CD4-positive, alpha-beta memory T cell (primary cell): ENCODE results near the gene SHFL. TPM values are rescaled to one million over a fixed set of nuclear protein-coding genes. Genes with fewer than 3 reads are reported as not detected.

Source experiments
- CTCF ChIA-PET: fragments of 350-600 bp; sonication (Branson Sonifier 250); formaldehyde crosslinking; loops from one replicate; lab custom pipeline; 2021; ENCODE audit warnings: inconsistent platforms; ENCODE audit not compliant: partially characterized antibody; lab: Charles Lee
- POLR2A ChIA-PET: fragments of 350-600 bp; sonication (Branson Sonifier 250); formaldehyde crosslinking; loops from one replicate; lab custom pipeline; 2021; ENCODE audit not compliant: partially characterized antibody; lab: Charles Lee
- DNase-seq, 5 donors: peaks; one replicate each; pipeline versions ENCODE4 v3.0.0 to v3.0.0-alpha.2; 2020 to 2022; ENCODE audit warnings: mixed read lengths in 1 of 5
- H3K27ac ChIP-seq: one replicate; pipeline ENCODE4 v1.7.0; 2013; ENCODE audit warnings: low read depth, low read length
- H3K27me3 ChIP-seq: 2 replicates; pipeline ENCODE4 v1.7.0; 2013; ENCODE audit warnings: mild to moderate bottlenecking, low read length, moderate library complexity; ENCODE audit not compliant: insufficient read depth
- H3K36me3 ChIP-seq: 2 replicates; pipeline ENCODE4 v1.7.0; 2013; ENCODE audit warnings: mild to moderate bottlenecking, low read length, moderate library complexity; ENCODE audit not compliant: insufficient read depth
- H3K4me1 ChIP-seq: 2 replicates; pipeline ENCODE4 v1.7.0; 2013; ENCODE audit warnings: mild to moderate bottlenecking, low read length, moderate library complexity; ENCODE audit not compliant: insufficient read depth
- H3K4me3 ChIP-seq, 2 donors: one replicate each; pipeline ENCODE4 v1.7.0; 2013; ENCODE audit warnings: low read length in 2 of 2, mild to moderate bottlenecking in 1 of 2
- H3K9me3 ChIP-seq, 2 donors: one replicate each; pipeline ENCODE4 v1.7.0; 2013; ENCODE audit warnings: low read length in 2 of 2, control low read depth in 1 of 2; ENCODE audit not compliant: control insufficient read depth in 1 of 2
- H3K27ac Mint-ChIP-seq, 7 donors: one replicate each; pipeline ENCODE4 v1.8.0; 2020 to 2021; ENCODE audit warnings: mixed read lengths in 7 of 7, mild to moderate bottlenecking in 6 of 7, inconsistent platforms in 3 of 7, moderate library complexity in 3 of 7
- H3K27me3 Mint-ChIP-seq, 2 donors: one replicate each; pipeline ENCODE4 v1.8.0; 2020 to 2021; ENCODE audit warnings: mixed read lengths in 2 of 2
- H3K36me3 Mint-ChIP-seq, 2 donors: one replicate each; pipeline ENCODE4 v1.8.0; 2020 to 2021; ENCODE audit warnings: mixed read lengths in 2 of 2, inconsistent platforms in 1 of 2, mild to moderate bottlenecking in 1 of 2
- H3K4me1 Mint-ChIP-seq, 4 donors: one replicate each; pipeline ENCODE4 v1.8.0; 2020 to 2021; ENCODE audit warnings: mixed read lengths in 4 of 4, mild to moderate bottlenecking in 1 of 4
- H3K4me3 Mint-ChIP-seq, 8 donors: one replicate each; pipeline ENCODE4 v1.8.0; 2020 to 2021; ENCODE audit warnings: mixed read lengths in 8 of 8, mild to moderate bottlenecking in 7 of 8, moderate library complexity in 6 of 8, inconsistent platforms in 3 of 8
- H3K9me3 Mint-ChIP-seq, 8 donors: one replicate each; pipeline ENCODE4 v1.8.0; 2020 to 2021; ENCODE audit warnings: mixed read lengths in 8 of 8, mild to moderate bottlenecking in 5 of 8, inconsistent platforms in 3 of 8, moderate library complexity in 1 of 8
- intact Hi-C: fragments of 100-400 bp; cut with micrococcal nuclease; formaldehyde crosslinking; loops from one replicate; pipeline ENCODE4 v1.15.1; 2023
- polyA plus RNA-seq, 2 donors: library from polyadenylated mRNA; unstranded; fragments of 300-500 nt; fragmentation: Illumina TruSeq; gene quantifications; one replicate each; pipeline ENCODE4 v1.2.3, GENCODE V29; 2021
- total RNA-seq, 2 experiments: library from RNA; stranded (reverse); gene quantifications; one replicate each; pipeline ENCODE4 v1.2.3, GENCODE V29; 2021

Gene SHFL
- total and polyA plus RNA-seq, 4 experiments from 2014 or later: 25.7 to 112 (median 85.0) TPM

DNA sequence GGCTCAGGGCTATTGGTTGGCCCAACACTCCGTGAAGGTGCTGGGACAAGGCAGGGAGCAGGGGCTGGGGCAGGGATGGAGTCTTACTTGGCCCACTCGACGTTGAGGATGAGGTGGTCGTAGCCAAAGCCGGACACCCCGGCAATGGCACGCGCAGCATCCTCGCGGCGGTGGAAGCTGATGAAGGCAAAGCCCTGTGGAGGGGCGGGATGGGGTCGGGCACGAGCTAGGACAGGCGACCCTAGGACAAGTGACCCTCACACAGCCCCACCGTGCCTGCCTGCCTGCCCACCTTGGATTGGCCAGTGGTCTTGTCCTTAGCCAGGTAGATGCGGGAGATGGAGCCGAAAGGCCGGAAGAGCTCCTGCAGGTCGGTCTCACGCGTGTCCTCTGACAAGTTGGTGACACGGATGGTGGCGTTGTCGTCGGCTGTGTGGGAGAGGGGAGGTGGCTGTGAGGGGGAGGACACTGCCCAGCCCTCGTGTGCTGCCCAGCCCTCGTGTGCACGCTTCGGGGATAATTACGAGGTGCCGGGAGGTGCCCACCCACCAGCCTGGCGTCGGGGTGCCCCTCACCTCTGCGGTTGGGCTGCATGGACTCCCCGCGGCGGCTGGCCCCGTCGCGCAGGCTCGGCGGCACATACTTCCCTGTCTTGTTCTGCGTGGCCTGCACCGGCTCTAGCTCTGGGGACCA, 29.4 kb downstream of the SHFL start:
- POLR2A ChIA-PET: interaction anchor here (1.3 to 10.9 kb wide), 5 partner anchors 12 to 28 kb away, joined by 4 to 172 read pairs (median 31); partner anchors contain the start of genes ANGPTL6 and PPAN
- peaks cover 18 to 53% of the 10 kb centered on the region in 2 donors for H3K36me3 Mint-ChIP-seq
- H3K4me3 Mint-ChIP-seq: peak overlapping the region in 1 of 8 donors; percentile 38
- Histone ChIP-seq H3K9me3 (no peaks in the 10 kb centered on the region), H3K4me3 (no peak overlapping the region), H3K36me3 (peaks cover 43% of the 10 kb centered on the region), H3K4me1 (peaks cover 58% of the 10 kb centered on the region), H3K27me3 (no peaks in the 10 kb centered on the region), H3K27ac (no peak overlapping the region)
- CTCF ChIA-PET: interaction anchor here (0.7 to 7.5 kb wide), 6 partner anchors 11 to 27 kb away, joined by 3 to 99 read pairs (median 4); partner anchors contain the start of gene ANGPTL6
- H3K4me1 Mint-ChIP-seq: peaks cover 23 to 72% (median 34%) of the 10 kb centered on the region in 4 donors
- DNase-seq: no peak
- intact Hi-C loops: no loop called here
- H3K27ac Mint-ChIP-seq: peak overlapping the region in 2 of 7 donors; percentile 27 to 36
- H3K27me3 Mint-ChIP-seq: no peaks in the 10 kb centered on the region
- H3K9me3 Mint-ChIP-seq: peaks cover 0 to 4% (median 0%) of the 10 kb centered on the region in 8 donors

DNA sequence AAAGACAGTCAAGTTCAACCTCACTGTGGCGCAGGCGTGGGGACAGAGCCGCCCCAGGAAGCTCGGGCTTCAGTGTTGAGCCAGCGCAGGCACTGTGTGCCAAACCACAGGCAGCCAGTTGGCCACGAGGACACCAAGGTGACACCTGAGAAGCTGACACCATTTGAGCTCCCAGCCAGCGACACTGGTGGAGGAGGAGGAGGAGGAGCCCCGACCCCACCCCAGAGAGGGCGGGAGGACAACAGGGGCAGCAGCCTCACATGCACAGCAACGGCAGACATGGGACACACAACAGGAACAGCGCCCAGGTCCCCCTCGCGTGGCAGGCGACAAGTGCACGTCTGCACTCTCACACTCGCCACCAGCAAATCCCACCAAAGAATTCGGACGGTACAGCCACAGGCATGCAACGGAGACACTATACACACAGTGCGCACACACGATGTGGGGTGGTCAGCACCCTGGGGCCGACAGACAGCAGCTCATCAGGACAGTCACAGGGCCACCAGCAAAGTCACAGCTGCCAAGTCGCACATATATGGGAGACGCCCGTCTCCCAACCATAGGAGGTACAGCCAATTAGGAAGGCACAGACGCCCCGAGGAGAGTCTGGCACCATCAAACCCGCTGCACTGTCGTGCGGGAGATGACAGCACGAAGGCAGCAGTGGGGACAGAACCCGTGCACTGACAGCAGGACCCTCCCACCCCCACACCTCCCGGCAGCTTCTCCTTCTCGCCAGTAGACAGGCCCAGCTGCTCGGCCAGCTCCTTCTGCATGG, 30.2 kb downstream of the SHFL start:
- H3K27me3 ChIP-seq: no peaks in the 10 kb centered on the region
- no peak for DNase-seq
- Mint-ChIP-seq H3K36me3 (peaks cover 15 to 50% of the 10 kb centered on the region in 2 donors), H3K4me1 (peaks cover 21 to 66% (median 30%) of the 10 kb centered on the region in 4 donors), H3K27me3 (no peaks in the 10 kb centered on the region), H3K9me3 (peaks cover 0 to 4% (median 0%) of the 10 kb centered on the region in 8 donors), H3K27ac (peak overlapping the region in 5 of 7 donors; percentile 27 to 86 (median 43)), H3K4me3 (peak overlapping the region in 4 of 8 donors; percentile 9 to 71 (median 49))
- intact Hi-C loops: no loop called here
- no peak overlapping the region for H3K4me3 ChIP-seq
- H3K9me3 ChIP-seq: no peaks in the 10 kb centered on the region
- H3K4me1 ChIP-seq: peaks cover 51% of the 10 kb centered on the region
- no peak overlapping the region for H3K27ac ChIP-seq
- ChIA-PET POLR2A (interaction anchor here (1.3 to 10.9 kb wide), 4 partner anchors 13 to 27 kb away, joined by 4 to 172 read pairs (median 43); partner anchors contain the start of genes ANGPTL6 and PPAN), CTCF (interaction anchor here (0.7 to 7.5 kb wide), 6 partner anchors 12 to 89 kb away, joined by 3 to 99 read pairs (median 4); no protein-coding TSS in a partner anchor)
- H3K36me3 ChIP-seq: peaks cover 38% of the 10 kb centered on the region

DNA sequence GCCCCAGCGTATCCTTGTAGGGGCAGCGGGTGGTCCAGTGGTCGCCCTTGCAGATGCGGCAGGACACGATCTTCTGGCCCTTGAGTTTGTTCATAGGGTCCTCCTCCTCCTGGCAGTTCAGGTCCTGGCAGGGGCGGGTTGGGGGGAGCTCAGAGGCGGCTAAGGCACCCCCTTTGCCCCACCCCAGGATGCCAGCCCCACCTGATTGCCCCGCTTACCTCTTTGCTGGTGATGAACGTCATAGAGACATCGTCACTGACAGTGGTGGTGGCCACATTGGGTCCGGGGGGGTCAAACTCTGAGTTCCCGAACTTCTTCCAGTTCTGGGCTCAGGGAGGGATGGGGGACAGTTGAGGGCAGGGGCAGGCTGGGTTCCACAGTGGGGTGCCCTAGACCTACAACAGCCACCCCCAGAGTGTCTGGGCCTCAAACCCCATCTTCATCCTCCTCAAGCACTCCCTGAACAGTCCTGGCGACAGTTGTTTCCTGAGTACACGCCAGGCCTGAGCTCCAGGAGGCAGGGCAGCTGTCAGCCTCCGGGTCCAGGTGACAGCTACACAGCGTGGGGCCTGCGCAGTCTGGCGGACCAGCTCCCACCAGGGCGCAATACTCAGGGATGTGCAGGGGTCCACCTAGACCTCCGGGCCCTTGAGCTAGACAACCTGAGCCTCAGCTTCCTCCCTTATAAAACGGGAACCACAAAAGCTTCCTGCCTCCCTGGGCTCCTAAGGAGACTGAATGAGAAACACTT, 30.9 kb downstream of the SHFL start:
- Histone ChIP-seq H3K27ac (no peak overlapping the region), H3K4me1 (peaks cover 43% of the 10 kb centered on the region), H3K36me3 (peaks cover 35% of the 10 kb centered on the region), H3K27me3 (no peaks in the 10 kb centered on the region), H3K4me3 (no peak overlapping the region), H3K9me3 (no peaks in the 10 kb centered on the region)
- H3K4me3 Mint-ChIP-seq: peak overlapping the region in 3 of 8 donors; percentile 25 to 71 (median 36)
- H3K27ac Mint-ChIP-seq: peak overlapping the region in 3 of 7 donors; percentile 13 to 51 (median 36)
- peaks cover 15 to 44% of the 10 kb centered on the region in 2 donors for H3K36me3 Mint-ChIP-seq
- ChIA-PET CTCF (interaction anchor here (1.0 to 7.5 kb wide), 8 partner anchors 10 to 133 kb away, joined by 3 to 99 read pairs (median 4); partner anchors contain the start of genes ANGPTL6 and PPAN), POLR2A (interaction anchor here (0.8 to 10.9 kb wide), 6 partner anchors 12 to 216 kb away, joined by 3 to 172 read pairs (median 14); partner anchors contain the start of genes ANGPTL6, PPAN and RAVER1)
- H3K9me3 Mint-ChIP-seq: peaks cover 0 to 4% (median 0%) of the 10 kb centered on the region in 8 donors
- intact Hi-C loops: no loop called here
- no peaks in the 10 kb centered on the region for H3K27me3 Mint-ChIP-seq
- H3K4me1 Mint-ChIP-seq: peaks cover 16 to 58% (median 24%) of the 10 kb centered on the region in 4 donors
- DNase-seq: no peak

DNA sequence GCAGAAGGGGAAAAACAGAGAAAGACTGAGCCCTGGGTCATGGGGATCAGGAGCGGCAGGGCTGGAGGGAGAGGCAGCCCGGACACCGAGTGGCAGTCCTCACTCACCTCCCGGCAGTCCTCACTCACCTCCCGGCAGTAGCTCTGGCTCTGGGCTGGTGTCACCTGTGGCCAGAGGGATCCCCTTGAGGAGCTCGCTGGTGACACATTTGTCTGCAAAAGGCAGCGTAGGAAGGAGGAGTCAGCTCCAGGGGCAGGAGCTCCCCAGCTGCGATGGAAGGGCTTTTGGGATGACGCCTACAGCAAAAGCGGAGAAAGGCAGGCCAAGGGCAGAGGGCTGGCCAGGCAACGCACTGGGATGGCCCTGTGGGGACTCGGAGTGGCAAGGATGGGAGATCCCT, 32.8 kb downstream of the SHFL start:
- Mint-ChIP-seq H3K27me3 (no peaks in the 10 kb centered on the region), H3K4me1 (peaks cover 3 to 42% (median 10%) of the 10 kb centered on the region in 4 donors), H3K4me3 (peak overlapping the region; percentile 89 to 96 (median 94)), H3K27ac (peak overlapping the region; percentile 61 to 95 (median 93)), H3K9me3 (peaks cover 0 to 3% (median 0%) of the 10 kb centered on the region in 8 donors), H3K36me3 (peaks cover 15 to 34% of the 10 kb centered on the region in 2 donors)
- Histone ChIP-seq H3K4me1 (peaks cover 25% of the 10 kb centered on the region), H3K9me3 (no peaks in the 10 kb centered on the region), H3K27me3 (no peaks in the 10 kb centered on the region), H3K27ac (peak overlapping the region; percentile 79), H3K36me3 (peaks cover 35% of the 10 kb centered on the region), H3K4me3 (peak overlapping the region; percentile 95)
- intact Hi-C loops: loop anchor here (2.0 kb wide), 2 partner anchors 14 to 132 kb away; no protein-coding TSS in a partner anchor
- ChIA-PET POLR2A (interaction anchor here (0.5 to 10.9 kb wide), 6 partner anchors 16 to 100 kb away, joined by 4 to 172 read pairs (median 21); partner anchors contain the start of genes ANGPTL6 and PPAN), CTCF (interaction anchor here (1.0 to 2.6 kb wide), 6 partner anchors 12 to 270 kb away, joined by 3 to 8 read pairs (median 6); partner anchors contain the start of gene PPAN)
- no peak for DNase-seq

DNA sequence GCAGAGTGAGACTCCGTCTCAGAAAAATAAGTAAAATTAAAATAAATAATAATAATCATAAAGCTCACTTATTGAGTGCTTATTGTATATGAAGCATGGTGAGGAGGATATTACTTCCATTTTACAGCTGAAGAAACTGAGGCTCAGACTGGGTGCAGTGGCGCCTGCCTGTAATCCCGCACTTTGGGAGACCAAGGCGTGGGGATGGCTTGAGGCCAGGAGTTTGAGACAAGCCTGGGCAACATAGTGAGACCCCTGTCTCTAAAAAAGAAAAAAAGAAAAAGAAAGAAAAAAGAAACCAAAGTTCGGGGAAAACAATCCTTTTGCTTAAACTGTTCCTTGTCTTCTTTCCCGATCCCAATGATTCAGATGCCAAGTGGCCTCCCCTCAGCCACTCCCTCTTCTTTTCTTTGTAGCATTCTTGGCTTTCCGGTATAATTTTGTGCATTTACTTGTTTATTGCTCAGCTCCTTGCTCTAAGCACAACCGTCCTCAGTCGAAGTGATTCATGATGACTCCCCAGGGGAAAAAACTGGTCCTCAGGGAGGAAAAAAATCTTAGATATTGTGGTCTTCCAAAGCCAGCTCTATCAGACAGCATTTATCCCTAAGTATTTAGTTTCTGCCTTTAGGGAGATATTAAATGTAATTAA, 34.5 kb downstream of the SHFL start:
- H3K4me3 Mint-ChIP-seq: peak overlapping the region in 3 of 8 donors; percentile 9 to 55 (median 27)
- peaks cover 21% of the 10 kb centered on the region for H3K36me3 ChIP-seq
- POLR2A ChIA-PET: interaction anchor here (0.7 to 10.9 kb wide), 6 partner anchors 11 to 74 kb away, joined by 4 to 172 read pairs (median 20); partner anchors contain the start of genes ANGPTL6, DNMT1 and PPAN
- DNase-seq: no peak
- no peak overlapping the region for H3K27ac Mint-ChIP-seq
- H3K27me3 Mint-ChIP-seq: no peaks in the 10 kb centered on the region
- CTCF ChIA-PET: interaction anchor here (0.7 to 2.6 kb wide), 14 partner anchors 8 to 352 kb away, joined by 3 to 21 read pairs (median 4); partner anchors contain the start of gene P2RY11
- no peak overlapping the region for H3K4me3 ChIP-seq
- H3K27me3 ChIP-seq: no peaks in the 10 kb centered on the region
- H3K9me3 Mint-ChIP-seq: no peaks in the 10 kb centered on the region
- intact Hi-C loops: loop anchor here (1.0 kb wide), 1 partner anchor 22 kb away; no protein-coding TSS in a partner anchor
- H3K4me1 Mint-ChIP-seq: peaks cover 3 to 35% (median 10%) of the 10 kb centered on the region in 4 donors
- H3K4me1 ChIP-seq: peaks cover 25% of the 10 kb centered on the region
- H3K27ac ChIP-seq: no peak overlapping the region
- H3K9me3 ChIP-seq: no peaks in the 10 kb centered on the region
- peaks cover 14 to 31% of the 10 kb centered on the region in 2 donors for H3K36me3 Mint-ChIP-seq
